ENCODE data around the gene CD37.
"Not testable (repeated sequence)": the region's sequence is repeated elsewhere in the genome, so short reads cannot be mapped to it uniquely, and the experiment has no call there.

CD37 gene

GRCh38 chr19:49301165-49301865, 33.9 kb upstream of the CD37 start:
- no peak overlapping the region for H3K4me3 ChIP-seq (ENCODE audit: low read depth, low read length)
- peak; percentile 96 for TF ChIP-seq CTCF (IDR thresholded peaks at IDR 0.05; ENCODE audit: borderline replicate concordance, insufficient read depth, low read depth, low read length)

- TF ChIP-seq CTCF (IDR thresholded peaks at IDR 0.05; ENCODE audit: borderline replicate concordance, insufficient read depth, low read depth, low read length), result no peak
- no peak overlapping the region for H3K4me3 ChIP-seq (ENCODE audit: low read depth, low read length)
These were observed 33.3 kb upstream of the CD37 start for GRCh38 chr19:49301866-49302252.

DNA sequence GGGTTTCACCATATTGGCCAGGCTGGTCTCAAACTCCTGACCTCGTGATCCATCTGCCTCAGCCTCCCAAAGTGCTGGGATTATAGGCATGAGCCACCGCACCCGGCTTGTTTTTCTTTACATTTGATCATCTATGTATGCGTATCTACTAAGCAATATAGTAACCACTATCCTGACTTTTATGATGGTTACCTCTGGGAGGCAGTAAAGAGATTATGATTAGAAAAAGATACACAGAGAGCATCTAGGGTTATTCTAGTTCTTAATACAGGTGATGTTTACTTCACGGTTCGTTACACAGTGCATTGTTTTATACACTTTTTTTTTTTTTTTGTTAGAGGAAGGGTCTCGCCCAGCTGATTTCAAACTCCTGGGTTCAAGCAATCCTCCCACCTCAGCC, 28.5 kb upstream of the CD37 start:
- not testable (repeated sequence) for H3K4me3 ChIP-seq (ENCODE audit: low read depth, low read length)

DNA sequence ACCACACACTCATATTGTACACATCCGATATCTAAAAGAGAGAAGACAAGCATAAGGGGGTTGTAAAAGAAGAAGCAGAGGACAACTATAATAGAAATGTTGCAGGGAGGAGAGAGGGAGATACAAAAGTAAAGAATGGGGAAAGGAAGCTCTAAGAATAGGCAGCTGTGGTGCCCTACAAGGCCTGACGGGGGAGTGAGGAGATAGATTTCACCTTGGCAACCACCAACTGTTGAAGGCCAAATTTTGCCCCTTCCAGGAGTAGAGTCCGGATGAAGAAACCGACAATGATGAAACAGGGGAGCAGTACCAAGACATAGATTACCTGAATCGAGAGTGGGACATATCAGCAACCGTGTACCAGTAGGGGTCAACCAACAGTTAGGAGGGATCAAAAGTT, 26.1 kb upstream of the CD37 start:
- no peak for TF ChIP-seq CTCF (IDR thresholded peaks at IDR 0.05; ENCODE audit: borderline replicate concordance, insufficient read depth, low read depth, low read length)
- H3K4me3 ChIP-seq (ENCODE audit: low read depth, low read length), result no peak overlapping the region

DNA sequence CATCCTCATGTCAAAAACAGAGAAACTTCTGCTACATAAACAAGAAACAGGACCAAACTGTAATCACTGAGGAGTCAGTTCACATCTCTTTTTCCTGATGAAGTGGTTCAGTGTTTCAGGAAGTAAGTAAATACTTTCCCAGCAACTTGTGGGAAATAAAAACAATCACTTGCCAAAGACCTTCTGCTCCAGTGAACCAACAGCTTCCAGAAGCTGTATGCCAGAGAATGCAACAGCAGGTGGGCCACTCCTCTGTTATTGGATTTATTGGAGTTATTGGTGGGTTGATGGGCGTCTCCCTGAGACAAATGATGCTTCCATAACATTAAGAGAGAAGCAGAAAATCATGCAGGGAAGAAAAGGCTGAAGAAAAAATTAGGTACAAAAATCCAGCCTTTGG, 20.1 kb upstream of the CD37 start:
- TF ChIP-seq CTCF (IDR thresholded peaks at IDR 0.05; ENCODE audit: borderline replicate concordance, insufficient read depth, low read depth, low read length), result no peak
- no peak overlapping the region for H3K4me3 ChIP-seq (ENCODE audit: low read depth, low read length)

DNA sequence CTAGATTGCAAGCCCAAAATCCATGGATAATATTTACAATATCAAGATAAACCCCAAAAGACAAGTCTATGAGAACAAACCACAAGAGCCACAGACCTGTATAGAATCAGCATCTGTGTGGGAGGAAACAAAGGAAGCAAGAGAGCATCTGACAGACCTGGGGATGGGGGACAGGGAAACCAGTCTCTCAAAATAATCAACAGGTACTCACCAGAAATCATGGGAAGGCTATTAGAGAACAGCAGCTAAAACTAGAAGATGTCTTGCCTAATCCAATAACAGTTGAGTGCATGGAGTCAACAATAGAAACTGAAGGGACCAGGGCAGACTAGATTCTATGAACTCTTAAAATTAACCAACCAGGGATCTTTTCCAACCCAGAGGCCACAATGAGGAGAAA, 18.9 kb upstream of the CD37 start:
- TF ChIP-seq CTCF (IDR thresholded peaks at IDR 0.05; ENCODE audit: borderline replicate concordance, insufficient read depth, low read depth, low read length), result no peak
- H3K4me3 ChIP-seq (ENCODE audit: low read depth, low read length), result no peak overlapping the region

- no peak for TF ChIP-seq CTCF (IDR thresholded peaks at IDR 0.05; ENCODE audit: borderline replicate concordance, insufficient read depth, low read depth, low read length)
- no peak overlapping the region for H3K4me3 ChIP-seq (ENCODE audit: low read depth, low read length)
These were observed 16.9 kb upstream of the CD37 start for GRCh38 chr19:49318296-49318695.
